Measurements from ENCODE around the gene MCTP2.

The MCTP2 gene

DNA sequence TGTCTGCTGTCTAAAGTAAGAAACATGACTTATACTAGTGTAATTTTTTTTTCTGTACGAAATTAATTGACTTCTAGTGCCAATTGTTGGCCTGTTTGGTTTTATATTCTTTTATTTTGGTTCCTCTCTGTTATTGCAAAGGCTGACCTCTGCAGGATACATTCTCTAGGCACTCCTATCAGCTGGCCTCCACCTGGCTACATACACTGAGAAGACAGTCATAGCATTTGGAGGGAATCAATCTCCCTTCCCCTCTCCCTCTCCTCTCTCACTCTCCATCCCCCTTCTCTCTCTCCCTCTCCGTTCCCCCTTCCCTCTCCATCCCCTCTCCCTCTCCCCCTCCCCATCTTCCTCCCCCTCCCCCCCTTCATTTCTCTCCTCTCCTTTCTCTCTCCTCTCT is 116.7 kb downstream of the MCTP2 start:
- no peak overlapping the region for H3K4me3 ChIP-seq (replicated peaks; ENCODE audit: low read depth, low read length)

DNA sequence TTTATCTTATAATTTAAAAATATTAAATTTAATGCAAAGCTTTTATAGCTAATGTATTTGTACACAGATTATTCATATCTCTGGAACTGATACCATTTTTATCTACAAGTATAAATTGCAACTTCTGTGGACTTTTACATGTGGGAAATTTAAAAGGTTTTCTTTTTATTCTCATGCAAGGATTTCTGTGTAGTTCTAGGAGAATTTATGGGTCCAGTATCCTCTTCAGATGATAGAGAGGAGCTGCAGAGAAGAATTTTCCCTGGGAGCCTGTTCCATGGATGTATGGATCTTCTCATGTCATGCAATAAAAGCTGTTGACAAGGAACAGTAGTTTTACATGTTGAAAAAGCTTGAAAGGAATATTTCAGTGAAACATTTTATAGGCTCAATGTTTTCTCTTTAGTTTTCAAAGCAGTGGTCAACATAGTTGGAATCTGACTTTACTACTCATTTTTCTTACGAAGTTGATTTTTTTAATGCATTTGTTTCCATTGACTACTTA is 119.7 kb downstream of the MCTP2 start:
- DNase-seq (ENCODE audit: extremely low read depth, low read depth): no peak
- TF ChIP-seq, protein P1, sequence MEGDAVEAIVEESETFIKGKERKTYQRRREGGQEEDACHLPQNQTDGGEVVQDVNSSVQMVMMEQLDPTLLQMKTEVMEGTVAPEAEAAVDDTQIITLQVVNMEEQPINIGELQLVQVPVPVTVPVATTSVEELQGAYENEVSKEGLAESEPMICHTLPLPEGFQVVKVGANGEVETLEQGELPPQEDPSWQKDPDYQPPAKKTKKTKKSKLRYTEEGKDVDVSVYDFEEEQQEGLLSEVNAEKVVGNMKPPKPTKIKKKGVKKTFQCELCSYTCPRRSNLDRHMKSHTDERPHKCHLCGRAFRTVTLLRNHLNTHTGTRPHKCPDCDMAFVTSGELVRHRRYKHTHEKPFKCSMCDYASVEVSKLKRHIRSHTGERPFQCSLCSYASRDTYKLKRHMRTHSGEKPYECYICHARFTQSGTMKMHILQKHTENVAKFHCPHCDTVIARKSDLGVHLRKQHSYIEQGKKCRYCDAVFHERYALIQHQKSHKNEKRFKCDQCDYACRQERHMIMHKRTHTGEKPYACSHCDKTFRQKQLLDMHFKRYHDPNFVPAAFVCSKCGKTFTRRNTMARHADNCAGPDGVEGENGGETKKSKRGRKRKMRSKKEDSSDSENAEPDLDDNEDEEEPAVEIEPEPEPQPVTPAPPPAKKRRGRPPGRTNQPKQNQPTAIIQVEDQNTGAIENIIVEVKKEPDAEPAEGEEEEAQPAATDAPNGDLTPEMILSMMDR (IDR thresholded peaks at IDR 0.05; ENCODE audit: low read depth, low read length, missing control alignments): no peak
- no peak overlapping the region for H3K4me3 ChIP-seq (replicated peaks; ENCODE audit: low read depth, low read length)

More for the DNA sequence above, 116.7 kb downstream of the MCTP2 start:
- DNase-seq (ENCODE audit: extremely low read depth, low read depth): no peak
- TF ChIP-seq, protein P1 (IDR thresholded peaks at IDR 0.05; ENCODE audit: low read depth, low read length, missing control alignments): no peak

GRCh38 chr15:94352636-94353487 is 121.5 kb downstream of the MCTP2 start:
- TF ChIP-seq, protein P1 (IDR thresholded peaks at IDR 0.05; ENCODE audit: low read depth, low read length, missing control alignments): no peak
- no peak for DNase-seq (ENCODE audit: extremely low read depth, low read depth)

GRCh38 chr15:94353488-94353820 is 122.1 kb downstream of the MCTP2 start:
- TF ChIP-seq, protein P1 (IDR thresholded peaks at IDR 0.05; ENCODE audit: low read depth, low read length, missing control alignments): no peak
- no peak for DNase-seq (ENCODE audit: extremely low read depth, low read depth)

More at GRCh38 chr15:94352636-94353487, 121.5 kb downstream of the MCTP2 start:
- no peak overlapping the region for H3K4me3 ChIP-seq (replicated peaks; ENCODE audit: low read depth, low read length)

GRCh38 chr15:94354655-94355054 is 123.3 kb downstream of the MCTP2 start:
- TF ChIP-seq, protein P1 (IDR thresholded peaks at IDR 0.05; ENCODE audit: low read depth, low read length, missing control alignments): no peak
- DNase-seq (ENCODE audit: extremely low read depth, low read depth): no peak
- no peak overlapping the region for H3K4me3 ChIP-seq (replicated peaks; ENCODE audit: low read depth, low read length)

More at GRCh38 chr15:94353488-94353820, 122.1 kb downstream of the MCTP2 start:
- no peak overlapping the region for H3K4me3 ChIP-seq (replicated peaks; ENCODE audit: low read depth, low read length)

GRCh38 chr15:94359716-94360115 is 128.4 kb downstream of the MCTP2 start:
- no peak overlapping the region for H3K4me3 ChIP-seq (replicated peaks; ENCODE audit: low read depth, low read length)
- no peak for DNase-seq (ENCODE audit: extremely low read depth, low read depth)
- TF ChIP-seq, protein P1 (IDR thresholded peaks at IDR 0.05; ENCODE audit: low read depth, low read length, missing control alignments): no peak

Data from HFF-Myc (cell line).